CD4-positive, alpha-beta T cell treated with Interleukin-1 beta for 1 hour (primary cell): Measurements from ENCODE around the gene RAB30.
A peak's percentile ranks its signal among the peaks of the same experiment; 100 is the strongest.

Experiments
- DNase-seq, 2 donors: peaks; one replicate each; pipeline ENCODE4 v3.0.0-alpha.2; 2020 to 2022

The RAB30 gene

DNA sequence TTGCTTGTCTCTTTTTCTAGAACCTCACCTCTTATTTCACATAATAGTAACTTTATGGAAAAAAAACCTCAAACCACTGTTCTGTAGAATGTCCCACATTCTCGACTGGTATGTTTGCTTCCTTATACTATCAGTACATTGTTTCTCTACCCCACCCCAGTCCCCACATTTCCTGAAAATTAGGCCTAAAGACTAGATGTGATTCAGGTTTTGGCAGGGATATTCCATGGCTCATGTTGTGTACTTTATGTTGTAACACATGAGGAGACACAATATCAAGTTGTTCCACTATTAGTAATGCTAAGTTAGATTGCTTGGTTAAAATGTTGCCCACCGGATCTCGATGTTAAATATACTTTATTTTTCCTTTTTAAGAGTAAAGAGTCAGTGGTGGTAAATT, 135.4 kb downstream of the RAB30 start:
- DNase-seq: no peak

DNA sequence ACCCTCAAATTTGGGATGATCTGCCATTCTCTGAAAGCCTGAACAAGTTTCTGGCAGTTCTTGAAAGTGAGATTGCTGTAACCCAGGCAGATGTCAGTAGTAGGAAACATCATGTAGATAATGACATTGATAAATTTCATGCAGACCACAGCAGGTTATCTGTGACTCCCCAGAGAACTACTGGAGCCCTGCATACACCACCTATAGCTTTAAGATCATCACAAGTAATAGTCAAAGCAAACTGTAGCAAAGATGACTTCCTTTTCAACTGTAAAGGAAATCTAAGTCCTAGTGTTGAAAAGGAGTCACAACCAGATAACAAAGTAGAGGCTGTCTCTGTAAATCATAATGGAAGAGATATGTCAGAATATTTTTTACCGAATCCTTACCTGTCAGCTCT, 139.1 kb downstream of the RAB30 start:
- no peak for DNase-seq

DNA sequence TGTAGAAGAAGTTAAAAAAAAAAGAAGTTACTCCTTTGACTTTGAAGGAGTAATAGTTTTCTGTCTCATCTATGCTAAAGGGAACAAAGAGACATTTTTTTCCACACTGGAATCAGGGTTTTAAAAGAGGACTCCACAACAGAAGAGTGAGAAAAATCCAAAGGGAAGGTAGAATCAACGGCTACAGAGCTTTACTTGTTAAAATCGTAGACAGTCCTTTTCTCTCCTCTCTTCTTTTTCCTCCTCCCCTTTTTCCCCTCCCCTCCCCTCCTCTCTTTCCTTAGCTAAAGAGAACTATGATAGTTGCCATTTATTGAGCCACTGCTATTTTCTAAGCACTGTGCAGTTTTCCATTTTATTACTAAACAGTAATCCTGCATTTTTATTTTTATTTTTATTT, 141.0 kb downstream of the RAB30 start:
- DNase-seq: no peak

DNA sequence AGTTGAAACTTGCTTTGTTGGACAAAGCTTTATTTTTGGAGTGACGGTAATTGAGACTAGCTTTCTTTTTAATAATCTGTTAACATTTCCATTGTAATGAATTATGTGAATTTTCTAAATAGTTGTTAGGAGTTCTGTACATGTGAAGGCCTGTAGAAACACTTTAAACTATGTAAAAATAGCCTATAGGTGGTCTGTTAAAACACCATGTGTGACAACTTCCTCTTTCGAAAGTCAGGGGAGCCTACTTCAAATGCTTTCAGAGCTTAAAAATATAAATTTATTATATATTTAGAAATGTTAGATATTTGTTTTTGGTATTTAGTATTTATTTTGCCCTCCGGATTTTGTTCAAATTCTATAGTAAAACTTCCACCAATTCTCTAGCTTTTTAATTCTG, 141.5 kb downstream of the RAB30 start:
- no peak for DNase-seq

DNA sequence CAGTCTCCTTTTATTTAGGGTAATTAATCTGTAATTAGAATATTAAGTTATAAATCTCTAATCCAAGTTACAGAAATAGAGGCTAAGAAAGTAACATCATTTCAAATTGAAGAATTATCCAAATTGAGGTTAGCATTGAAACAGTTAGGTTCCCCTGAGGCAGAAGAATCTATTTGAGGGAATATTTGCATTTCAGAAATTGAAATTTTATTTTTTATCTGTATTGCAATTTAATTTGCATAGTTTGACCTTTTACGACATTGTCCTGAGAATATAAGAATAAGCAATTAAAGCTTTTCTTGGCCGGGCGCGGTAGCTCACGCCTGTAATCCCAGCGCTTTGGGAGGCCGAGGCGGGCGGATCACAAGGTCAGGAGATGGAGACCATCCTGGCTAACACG, 142.6 kb downstream of the RAB30 start:
- no peak for DNase-seq

DNA sequence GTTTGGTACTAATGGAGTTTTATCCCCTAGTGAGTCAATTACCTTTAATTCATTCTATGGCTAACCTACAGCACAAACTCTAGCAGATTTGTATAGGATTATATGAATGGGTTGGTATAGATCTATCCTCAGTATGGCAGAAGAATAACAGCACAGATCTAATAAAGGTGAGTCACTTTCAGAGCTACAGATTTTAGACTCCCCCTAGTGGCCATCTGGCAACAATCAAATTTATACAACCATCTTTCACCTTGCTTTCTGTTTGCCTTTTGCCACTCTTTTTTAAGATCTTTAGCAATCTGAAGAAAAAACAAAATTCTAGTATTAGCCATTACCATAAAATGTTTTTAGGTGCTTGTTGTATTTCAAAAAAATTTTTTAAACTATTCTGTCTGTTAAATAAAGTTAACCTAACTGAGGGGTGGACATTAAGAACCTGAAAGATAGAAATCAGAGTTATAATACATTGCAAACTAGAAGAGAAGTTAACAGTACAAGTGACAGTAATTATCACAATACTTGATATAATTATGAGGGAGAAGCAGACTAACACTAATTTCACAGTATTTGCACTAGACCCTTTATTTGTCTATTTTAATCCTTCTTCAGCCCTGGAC, 144.3 kb downstream of the RAB30 start:
- peak; percentile 43 to 75 for DNase-seq

DNA sequence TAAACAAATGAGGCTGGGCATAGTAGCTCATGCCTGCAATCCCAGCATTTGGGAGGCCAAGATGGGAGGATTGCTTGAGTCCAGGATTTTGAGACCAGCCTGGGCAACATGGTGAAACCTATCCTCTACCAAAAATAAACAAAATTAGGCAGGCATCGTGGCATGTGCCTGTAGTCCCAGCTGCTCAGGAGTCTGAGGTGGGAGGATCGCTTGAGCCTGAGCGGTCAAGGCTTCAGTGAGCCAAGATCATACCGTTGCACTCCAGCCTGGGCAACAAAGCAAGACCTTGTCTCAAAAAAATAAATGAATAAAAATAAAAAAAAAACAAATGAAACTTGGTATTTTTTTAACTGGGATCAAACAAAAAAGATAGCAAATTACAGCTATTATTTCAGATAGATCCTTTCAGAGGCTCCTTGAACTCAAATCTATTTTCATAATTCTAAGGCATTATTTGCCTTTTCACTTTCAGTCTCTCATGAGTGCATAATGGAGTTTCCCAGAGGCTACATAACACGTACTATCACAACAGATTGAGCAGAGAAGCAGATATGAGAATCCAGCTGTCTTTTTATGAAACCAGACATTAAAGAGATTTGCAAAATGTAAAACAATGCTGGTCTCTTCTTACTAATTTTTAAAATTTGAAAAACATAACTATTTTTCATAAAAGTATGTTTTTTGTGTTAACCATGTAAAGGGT, 147.0 kb downstream of the RAB30 start:
- DNase-seq: no peak
